Measurements from ENCODE around the gene P3H3. TPM values are rescaled to one million over a fixed set of nuclear protein-coding genes. Genes with fewer than 3 reads are reported as not detected.
A peak's percentile ranks its signal among the peaks of the same experiment; 100 is the strongest.

The P3H3 gene, protein sequence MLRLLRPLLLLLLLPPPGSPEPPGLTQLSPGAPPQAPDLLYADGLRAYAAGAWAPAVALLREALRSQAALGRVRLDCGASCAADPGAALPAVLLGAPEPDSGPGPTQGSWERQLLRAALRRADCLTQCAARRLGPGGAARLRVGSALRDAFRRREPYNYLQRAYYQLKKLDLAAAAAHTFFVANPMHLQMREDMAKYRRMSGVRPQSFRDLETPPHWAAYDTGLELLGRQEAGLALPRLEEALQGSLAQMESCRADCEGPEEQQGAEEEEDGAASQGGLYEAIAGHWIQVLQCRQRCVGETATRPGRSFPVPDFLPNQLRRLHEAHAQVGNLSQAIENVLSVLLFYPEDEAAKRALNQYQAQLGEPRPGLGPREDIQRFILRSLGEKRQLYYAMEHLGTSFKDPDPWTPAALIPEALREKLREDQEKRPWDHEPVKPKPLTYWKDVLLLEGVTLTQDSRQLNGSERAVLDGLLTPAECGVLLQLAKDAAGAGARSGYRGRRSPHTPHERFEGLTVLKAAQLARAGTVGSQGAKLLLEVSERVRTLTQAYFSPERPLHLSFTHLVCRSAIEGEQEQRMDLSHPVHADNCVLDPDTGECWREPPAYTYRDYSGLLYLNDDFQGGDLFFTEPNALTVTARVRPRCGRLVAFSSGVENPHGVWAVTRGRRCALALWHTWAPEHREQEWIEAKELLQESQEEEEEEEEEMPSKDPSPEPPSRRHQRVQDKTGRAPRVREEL
- total RNA-seq, result under 1 TPM; 0.18 to 0.68 TPM

DNA sequence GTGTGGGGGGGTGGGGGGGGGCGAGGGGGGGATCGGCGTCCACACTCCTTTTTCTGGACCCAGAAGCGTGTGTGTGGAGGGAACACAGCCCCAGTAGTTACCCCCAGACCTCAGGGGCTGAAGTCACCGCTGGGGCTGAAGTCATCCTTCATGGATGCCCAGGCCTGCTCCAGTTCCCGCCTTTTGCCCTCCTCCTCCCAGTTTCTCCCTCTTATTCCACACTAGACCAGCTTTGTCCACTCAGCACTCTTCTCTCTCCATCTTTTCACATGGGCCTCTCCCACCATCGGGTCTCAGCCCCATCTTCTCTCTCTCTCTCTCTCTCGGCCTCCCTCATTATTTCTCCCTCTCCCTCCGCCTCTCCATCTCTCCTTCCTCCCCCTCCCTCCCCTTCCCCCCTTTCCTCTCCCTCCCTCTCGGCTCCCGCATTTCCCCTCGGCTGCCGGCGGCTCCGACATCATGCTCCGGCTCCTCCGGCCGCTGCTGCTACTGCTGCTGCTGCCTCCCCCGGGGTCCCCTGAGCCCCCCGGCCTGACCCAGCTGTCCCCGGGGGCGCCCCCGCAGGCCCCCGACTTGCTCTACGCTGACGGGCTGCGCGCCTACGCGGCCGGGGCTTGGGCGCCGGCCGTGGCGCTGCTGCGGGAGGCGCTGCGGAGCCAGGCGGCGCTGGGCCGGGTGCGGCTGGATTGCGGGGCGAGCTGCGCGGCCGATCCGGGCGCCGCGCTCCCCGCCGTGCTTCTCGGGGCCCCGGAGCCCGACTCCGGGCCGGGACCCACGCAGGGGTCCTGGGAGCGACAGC is at the start of gene P3H3:
Gene P3H3, plus strand, starts transcription at position 426 of the 799 bp plus-strand sequence. Its CDS starts 34 bp downstream, at position 460.
- H3K9me3 Mint-ChIP-seq, result no peaks in the 10 kb centered on the region
- H3K4me3 Mint-ChIP-seq, result peak within 1 kb of the TSS; percentile 72
- peaks cover 72% of the 10 kb centered on the region for H3K27me3 Mint-ChIP-seq
- H3K4me1 Mint-ChIP-seq, result peaks cover 18% of the 10 kb centered on the region
- POLR2A ChIA-PET, result interaction anchor here (1.0 to 7.2 kb wide), 7 partner anchors 12 to 104 kb away, joined by 3 to 33 read pairs (median 9); partner anchors contain the start of genes CDCA3, COPS7A, GNB3 and MLF2
- H3K27ac Mint-ChIP-seq, result no peak within 1 kb of the TSS
- no peaks in the 10 kb centered on the region for H3K36me3 Mint-ChIP-seq (ENCODE audit: low read depth)
- CTCF ChIA-PET, result interaction anchor here (0.7 to 1.4 kb wide), 4 partner anchors 16 to 76 kb away, joined by 3 to 4 read pairs (median 3); no protein-coding TSS in a partner anchor
- no peak for DNase-seq

DNA sequence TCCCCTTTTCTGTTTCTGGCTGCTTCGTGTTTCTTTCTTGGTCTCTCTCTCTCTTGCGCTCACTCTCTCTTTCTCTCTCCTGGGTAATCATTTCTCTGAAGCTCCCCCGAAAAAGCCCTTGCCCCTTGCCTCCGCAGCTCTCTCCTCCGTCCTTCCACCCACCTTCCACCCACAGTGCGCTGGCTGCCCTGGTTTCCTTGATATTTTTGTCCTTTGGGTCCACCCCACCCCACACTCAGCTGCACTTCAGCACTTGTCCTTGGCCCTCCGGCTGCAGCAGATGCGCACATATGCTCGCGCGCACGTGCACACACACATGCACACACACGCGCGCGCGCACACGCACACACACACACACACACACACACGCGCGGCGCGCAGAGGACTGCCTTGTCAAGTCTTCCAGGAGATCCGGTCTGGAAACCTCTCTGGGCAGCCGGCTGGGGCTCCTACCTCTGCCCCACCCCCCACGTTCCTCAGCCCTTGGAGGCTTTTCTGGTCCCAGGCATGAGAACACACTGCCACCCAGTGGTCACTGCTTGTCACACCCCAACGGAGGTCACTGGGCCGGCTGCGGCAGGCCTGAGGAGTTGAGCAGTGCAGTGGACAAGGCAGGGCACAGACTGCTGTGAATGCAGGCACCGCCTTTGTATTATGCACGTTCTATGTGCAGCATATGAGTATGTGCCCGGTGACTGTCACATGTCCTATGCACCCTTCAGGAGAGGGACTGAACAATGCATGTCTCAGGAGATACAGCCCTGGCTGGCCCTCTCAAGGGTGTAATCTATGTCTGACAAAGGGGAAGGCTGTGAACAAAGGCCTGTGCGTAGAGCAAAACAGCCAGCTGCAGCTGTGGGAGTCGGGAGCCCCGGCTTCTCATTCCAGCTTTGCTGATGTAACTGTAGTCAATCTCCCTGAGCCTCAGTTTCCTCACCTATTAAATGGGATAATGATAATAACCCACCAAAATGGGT is 49.3 kb upstream of the P3H3 start:
- Mint-ChIP-seq H3K9me3 (no peaks in the 10 kb centered on the region), H3K27ac (peak overlapping the region; percentile 74), H3K4me1 (peaks cover 68% of the 10 kb centered on the region), H3K4me3 (peak overlapping the region; percentile 71), H3K27me3 (peaks cover 6% of the 10 kb centered on the region), H3K36me3 (ENCODE audit: low read depth) (peaks cover 32% of the 10 kb centered on the region)
- DNase-seq, result peak; percentile 91
- ChIA-PET CTCF (interaction anchor here (0.5 to 8.6 kb wide), 17 partner anchors 7 to 158 kb away, joined by 3 to 64 read pairs (median 4); partner anchors contain the start of genes CD4, COPS7A, LAG3 and MLF2), POLR2A (interaction anchor here (0.7 to 14.0 kb wide), 6 partner anchors 10 to 72 kb away, joined by 3 to 153 read pairs (median 14); partner anchors contain the start of genes CD4, CDCA3, COPS7A and MLF2)

DNA sequence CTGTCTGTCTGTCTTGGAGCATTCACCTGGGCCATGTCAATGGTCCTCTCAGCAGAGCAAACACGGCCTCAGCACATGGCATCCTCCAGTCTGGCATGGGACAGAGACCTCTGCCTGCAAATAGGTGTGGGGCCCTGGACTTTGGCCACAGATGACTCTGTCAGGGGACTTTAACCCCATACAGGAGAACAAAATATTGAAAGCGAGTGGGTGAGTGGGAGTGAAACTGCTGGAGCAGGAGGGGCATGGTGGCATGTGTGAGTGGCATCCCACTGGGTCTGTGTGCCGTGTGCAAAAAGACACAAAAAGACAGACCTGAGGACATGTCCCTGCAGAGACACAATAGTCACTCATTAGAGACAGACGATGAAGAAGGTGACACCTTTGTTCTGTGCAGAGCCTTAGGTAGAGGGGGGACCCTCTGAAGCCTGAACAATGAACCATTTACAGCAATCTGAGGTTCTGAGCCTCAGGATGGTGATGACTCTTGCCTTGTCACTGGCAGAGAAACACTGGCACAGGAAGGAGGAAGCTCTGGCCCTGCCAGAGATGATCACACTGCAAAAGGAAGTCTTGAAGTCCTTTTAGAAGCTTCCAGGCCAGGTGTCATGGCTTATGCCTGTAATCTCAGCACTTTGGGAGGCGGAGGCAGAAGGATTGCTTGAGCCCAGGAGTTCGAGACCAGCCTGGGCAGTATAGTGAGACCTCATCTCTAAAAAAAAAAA is 48.3 kb upstream of the P3H3 start:
- H3K27ac Mint-ChIP-seq, result peak overlapping the region; percentile 74
- DNase-seq, result no peak
- H3K9me3 Mint-ChIP-seq, result no peaks in the 10 kb centered on the region
- H3K36me3 Mint-ChIP-seq (ENCODE audit: low read depth), result peaks cover 24% of the 10 kb centered on the region
- peaks cover 68% of the 10 kb centered on the region for H3K4me1 Mint-ChIP-seq
- ChIA-PET POLR2A (interaction anchor here (0.6 to 14.0 kb wide), 8 partner anchors 8 to 240 kb away, joined by 3 to 153 read pairs (median 4); partner anchors contain the start of genes CD4, CDCA3, LAG3 and MLF2), CTCF (interaction anchor here (0.5 to 8.6 kb wide), 12 partner anchors 8 to 212 kb away, joined by 3 to 64 read pairs (median 4); partner anchors contain the start of genes CD4, GPR162, LAG3 and MLF2)
- peaks cover 3% of the 10 kb centered on the region for H3K27me3 Mint-ChIP-seq
- no peak overlapping the region for H3K4me3 Mint-ChIP-seq

DNA sequence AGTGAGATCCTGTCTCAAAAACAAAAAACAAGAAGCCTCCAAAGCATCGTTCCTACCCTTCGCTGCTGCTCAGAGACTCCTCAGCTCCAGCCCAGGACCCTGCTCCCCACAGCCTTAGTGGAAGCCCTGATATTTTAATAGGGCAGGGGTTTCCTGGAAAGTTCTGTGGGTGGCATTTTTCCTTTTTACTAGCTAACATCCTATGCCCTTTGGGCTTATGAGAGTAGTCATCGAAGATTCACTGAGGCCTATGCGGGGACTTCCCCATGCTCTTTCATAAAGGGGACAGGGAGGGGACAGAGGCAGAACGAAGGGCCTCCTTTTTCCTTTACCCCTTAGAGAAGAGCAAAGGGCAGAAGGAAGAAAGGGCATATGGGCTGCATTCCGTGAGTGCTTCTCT is 47.6 kb upstream of the P3H3 start:
- Mint-ChIP-seq H3K4me3 (no peak overlapping the region), H3K27ac (peak overlapping the region; percentile 31), H3K27me3 (peaks cover 3% of the 10 kb centered on the region), H3K4me1 (peaks cover 65% of the 10 kb centered on the region), H3K36me3 (ENCODE audit: low read depth) (peaks cover 17% of the 10 kb centered on the region), H3K9me3 (no peaks in the 10 kb centered on the region)
- CTCF ChIA-PET, result interaction anchor here (0.5 to 8.6 kb wide), 11 partner anchors 8 to 213 kb away, joined by 3 to 64 read pairs (median 4); partner anchors contain the start of genes CD4, GPR162, LAG3 and MLF2
- POLR2A ChIA-PET, result interaction anchor here (0.6 to 14.0 kb wide), 9 partner anchors 9 to 241 kb away, joined by 3 to 153 read pairs (median 4); partner anchors contain the start of genes CD4, CDCA3, LAG3 and MLF2
- DNase-seq, result no peak

DNA sequence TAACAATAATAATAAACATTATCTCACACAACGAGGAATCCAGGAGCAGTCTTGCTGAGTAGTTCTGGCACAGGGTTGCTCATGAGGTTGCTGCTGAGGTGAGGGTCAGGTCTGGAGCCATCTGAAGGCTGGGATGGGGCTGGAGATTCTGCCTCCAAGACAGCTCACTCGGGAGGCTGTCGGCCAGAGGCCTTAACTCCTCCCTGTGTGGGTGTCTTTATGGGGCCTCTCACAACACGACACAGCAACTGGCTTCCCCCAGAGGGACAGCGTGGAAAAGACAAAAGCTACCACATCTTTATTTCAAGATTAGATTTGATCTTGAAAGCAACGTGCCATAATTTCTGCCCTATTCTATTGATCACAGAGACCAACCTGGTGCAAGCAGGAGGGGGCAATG is 46.1 kb upstream of the P3H3 start:
- no peak overlapping the region for H3K4me3 Mint-ChIP-seq
- no peak for DNase-seq
- H3K9me3 Mint-ChIP-seq, result no peaks in the 10 kb centered on the region
- peaks cover 3% of the 10 kb centered on the region for H3K27me3 Mint-ChIP-seq
- peaks cover 64% of the 10 kb centered on the region for H3K4me1 Mint-ChIP-seq
- no peak overlapping the region for H3K27ac Mint-ChIP-seq
- POLR2A ChIA-PET, result interaction anchor here (1.0 to 14.0 kb wide), 4 partner anchors 8 to 198 kb away, joined by 3 to 153 read pairs (median 4); partner anchors contain the start of genes CD4 and COPS7A
- H3K36me3 Mint-ChIP-seq (ENCODE audit: low read depth), result peaks cover 8% of the 10 kb centered on the region
- CTCF ChIA-PET, result interaction anchor here (0.7 to 8.6 kb wide), 5 partner anchors 16 to 219 kb away, joined by 3 to 64 read pairs (median 3); partner anchors contain the start of genes MLF2 and PTMS

DNA sequence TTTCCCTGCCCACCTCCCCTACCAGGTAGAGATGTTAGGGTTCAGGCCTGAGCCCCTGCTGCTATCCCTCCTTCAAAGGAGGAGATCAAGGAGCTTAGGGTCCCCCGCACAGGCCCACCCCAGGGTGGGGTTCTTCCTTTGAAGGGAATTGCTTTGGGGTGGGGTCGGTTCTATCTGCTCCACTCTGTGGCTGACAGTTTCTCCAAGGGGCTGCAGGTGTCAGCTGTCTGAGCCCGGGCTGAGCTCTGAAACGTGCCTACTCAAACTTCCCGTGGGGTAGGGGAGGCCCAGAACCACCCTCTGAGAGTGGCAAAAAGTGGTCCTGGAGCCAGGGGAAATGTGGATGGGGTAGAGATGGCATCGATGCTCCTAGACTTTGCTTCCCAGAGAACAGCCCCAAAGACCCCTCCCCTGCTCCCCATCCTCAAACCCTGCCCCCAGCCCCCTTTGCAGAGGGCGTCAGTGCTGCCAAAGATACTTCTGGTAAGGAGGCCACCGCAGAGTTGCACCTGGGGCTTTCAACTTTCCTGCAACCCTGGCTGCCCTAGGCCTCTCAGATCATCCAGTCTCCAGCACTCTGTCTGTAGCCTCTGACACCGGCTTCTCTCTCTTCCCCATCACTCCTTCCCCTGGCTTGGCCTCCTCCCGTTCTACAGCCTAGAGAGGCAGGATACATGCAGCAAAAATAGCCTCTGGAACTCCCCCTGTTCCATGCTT is 45.2 kb upstream of the P3H3 start:
- peaks cover 3% of the 10 kb centered on the region for H3K27me3 Mint-ChIP-seq
- H3K4me1 Mint-ChIP-seq, result peaks cover 65% of the 10 kb centered on the region
- H3K9me3 Mint-ChIP-seq, result no peaks in the 10 kb centered on the region
- H3K36me3 Mint-ChIP-seq (ENCODE audit: low read depth), result peaks cover 7% of the 10 kb centered on the region
- H3K27ac Mint-ChIP-seq, result no peak overlapping the region
- DNase-seq, result no peak
- no peak overlapping the region for H3K4me3 Mint-ChIP-seq
- CTCF ChIA-PET, result interaction anchor here (0.7 to 8.6 kb wide), 8 partner anchors 8 to 164 kb away, joined by 3 to 64 read pairs (median 5); partner anchors contain the start of genes MLF2 and PTMS
- POLR2A ChIA-PET, result interaction anchor here (1.0 to 14.0 kb wide), 4 partner anchors 7 to 59 kb away, joined by 3 to 153 read pairs (median 4); partner anchors contain the start of genes CD4 and COPS7A

DNA sequence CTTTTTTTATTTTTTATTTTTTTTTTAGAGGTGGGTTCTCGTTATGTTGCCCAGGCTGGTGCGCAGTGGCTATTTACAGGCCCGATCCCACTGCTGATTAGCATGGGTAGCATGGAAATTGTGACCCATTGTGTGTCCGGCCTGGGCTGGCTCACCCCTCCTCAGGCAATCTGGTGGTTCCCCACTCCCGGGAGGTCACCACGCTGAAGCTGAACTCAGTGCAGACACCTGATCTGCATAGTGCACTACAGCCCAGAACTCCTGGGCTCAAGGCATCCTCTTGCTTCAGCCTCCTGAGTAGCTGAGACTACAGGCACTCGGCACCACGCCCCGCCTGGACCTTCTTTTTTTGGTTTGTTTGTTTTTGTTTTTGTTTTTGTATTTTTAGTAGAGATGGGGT is 44.4 kb upstream of the P3H3 start:
- H3K27me3 Mint-ChIP-seq, result peaks cover under 1% of the 10 kb centered on the region
- CTCF ChIA-PET, result interaction anchor here (1.4 to 8.6 kb wide), 5 partner anchors 9 to 41 kb away, joined by 5 to 64 read pairs (median 8); partner anchors contain the start of genes MLF2 and PTMS
- H3K27ac Mint-ChIP-seq, result no peak overlapping the region
- H3K4me1 Mint-ChIP-seq, result peaks cover 65% of the 10 kb centered on the region
- no peaks in the 10 kb centered on the region for H3K9me3 Mint-ChIP-seq
- POLR2A ChIA-PET, result interaction anchor here (1.3 kb wide), 1 partner anchor 22 kb away, joined by 5 read pairs; no protein-coding TSS in a partner anchor
- no peak for DNase-seq
- no peak overlapping the region for H3K4me3 Mint-ChIP-seq
- H3K36me3 Mint-ChIP-seq (ENCODE audit: low read depth), result no peaks in the 10 kb centered on the region

DNA sequence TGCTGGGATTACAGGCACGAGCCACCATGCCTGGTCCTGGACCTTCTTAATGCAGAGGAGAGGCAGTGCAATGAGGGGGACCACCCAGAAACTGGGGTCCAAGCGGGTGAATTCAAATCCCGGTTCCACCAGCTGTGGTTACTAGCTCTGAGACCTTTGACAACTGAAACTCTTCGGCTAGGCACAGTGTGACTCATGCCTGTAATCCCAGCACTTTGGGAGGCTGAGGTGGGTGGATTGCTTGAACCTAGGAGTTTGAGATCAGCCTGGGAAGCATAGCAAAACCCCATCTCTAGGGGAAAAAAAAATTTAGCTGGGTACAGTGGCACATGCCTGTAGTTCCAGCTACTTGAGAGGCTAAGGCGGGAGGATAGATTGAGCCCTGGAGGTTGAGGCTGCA is 43.9 kb upstream of the P3H3 start:
- Mint-ChIP-seq H3K27me3 (no peaks in the 10 kb centered on the region), H3K27ac (no peak overlapping the region), H3K36me3 (ENCODE audit: low read depth) (no peaks in the 10 kb centered on the region), H3K9me3 (no peaks in the 10 kb centered on the region), H3K4me3 (no peak overlapping the region), H3K4me1 (peaks cover 65% of the 10 kb centered on the region)
- no peak for DNase-seq
- CTCF ChIA-PET, result interaction anchor here (1.4 to 8.6 kb wide), 5 partner anchors 8 to 41 kb away, joined by 5 to 64 read pairs (median 8); partner anchors contain the start of genes MLF2 and PTMS
- POLR2A ChIA-PET, result no interaction called here

DNA sequence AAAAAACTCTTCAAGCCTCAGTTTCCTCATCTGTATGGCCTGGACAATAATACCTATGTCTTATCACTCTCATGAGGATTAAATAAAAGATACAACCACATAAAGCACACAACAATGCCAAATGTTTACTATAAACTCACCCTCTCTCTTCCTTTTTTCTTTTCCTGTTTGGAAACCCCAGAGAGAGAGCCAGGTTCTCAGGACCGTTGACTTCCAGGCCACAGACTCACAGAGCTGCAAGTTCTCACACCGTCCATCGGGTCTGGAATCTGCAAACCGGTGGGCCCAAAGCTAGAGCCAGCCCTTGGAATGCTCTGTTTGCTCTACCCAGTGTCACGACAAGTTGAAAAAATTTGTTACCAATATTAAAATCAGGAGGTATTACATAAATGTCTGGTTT is 43.4 kb upstream of the P3H3 start:
- H3K27ac Mint-ChIP-seq, result no peak overlapping the region
- no peaks in the 10 kb centered on the region for H3K9me3 Mint-ChIP-seq
- H3K4me1 Mint-ChIP-seq, result peaks cover 60% of the 10 kb centered on the region
- POLR2A ChIA-PET, result interaction anchor here (0.5 kb wide), 1 partner anchor 68 kb away, joined by 3 read pairs; no protein-coding TSS in a partner anchor
- peaks cover 4% of the 10 kb centered on the region for H3K36me3 Mint-ChIP-seq (ENCODE audit: low read depth)
- CTCF ChIA-PET, result interaction anchor here (1.6 to 8.6 kb wide), 4 partner anchors 10 to 40 kb away, joined by 5 to 64 read pairs (median 26); partner anchors contain the start of genes MLF2 and PTMS
- H3K4me3 Mint-ChIP-seq, result no peak overlapping the region
- no peaks in the 10 kb centered on the region for H3K27me3 Mint-ChIP-seq
- no peak for DNase-seq

Data from activated CD4-positive, alpha-beta memory T cell treated with anti-CD3 and anti-CD28 coated beads, Interleukin-2, amount 10 ng/mL, durations not matched to agents 7 days and 5 days (primary cell).